ENCODE results near the gene SETX. TPM values are rescaled to one million over a fixed set of nuclear protein-coding genes. Genes with fewer than 3 reads are reported as not detected.

The SETX gene
- total RNA-seq, 2 experiments from 2014 or later = 67.9 to 79.2 TPM

DNA sequence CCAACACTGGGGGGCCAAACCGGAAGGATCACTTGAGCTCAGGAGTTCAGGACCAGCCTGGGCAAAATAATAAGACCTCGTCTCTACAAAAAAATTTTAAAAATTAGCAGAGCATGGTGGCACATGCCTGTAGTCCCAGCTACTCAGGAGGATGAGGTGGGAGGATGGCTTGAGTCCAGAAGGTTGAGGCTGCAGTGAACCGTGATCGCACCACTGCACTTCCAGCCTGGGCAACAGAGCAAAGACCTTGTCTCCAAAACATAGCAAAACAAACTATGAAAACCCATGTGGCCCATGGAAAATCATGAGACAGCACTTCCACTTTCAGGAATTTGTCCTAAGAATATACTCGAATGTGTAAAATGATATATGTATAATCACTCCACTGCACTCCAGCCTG lies 6.1 kb downstream of the SETX start:
- no TSS peak for BruUV-seq (replicated peaks)
- Histone ChIP-seq H2AFZ (ENCODE audit: low read length) (no peak overlapping the region), H3K36me3 (ENCODE audit: insufficient read depth, low read length) (peaks cover 99% of the 10 kb centered on the region), H3K9me3 (ENCODE audit: low read length) (no peaks in the 10 kb centered on the region), H3K27ac (ENCODE audit: low read depth, low read length, poor library complexity, severe bottlenecking) (no peak overlapping the region), H3K4me2 (ENCODE audit: low read length) (no peak overlapping the region), H3K4me3 (ENCODE audit: low read depth, low read length, poor library complexity, severe bottlenecking) (no peak overlapping the region), H3K4me1 (ENCODE audit: insufficient read depth, low read length, poor library complexity, severe bottlenecking) (peaks cover 49% of the 10 kb centered on the region), H3K79me2 (ENCODE audit: insufficient read depth, low read depth, low read length) (peaks cover 55% of the 10 kb centered on the region), H3K9me2 (ENCODE audit: insufficient read depth, low read length) (no peaks in the 10 kb centered on the region), H4K20me1 (ENCODE audit: insufficient read depth, low read length) (0 out of 2 replicates have a peak, but pooled peaks cover 6% of the 10 kb centered on the region)
- TF ChIP-seq EZH2phosphoT487 (IDR thresholded peaks at IDR 0.05; ENCODE audit: borderline replicate concordance, low read depth, low read length) = no peak
- no peak for TF ChIP-seq CTCF (conservative IDR thresholded peaks at IDR 0.05; ENCODE audit: low read length)
- intact Hi-C loops (cut with micrococcal nuclease; ENCODE audit: unreplicated experiment) = no loop called here
- DNase-seq (ENCODE audit: low spot score) = no peak
- ChIA-PET POLR2A (interaction anchor here (1.1 kb wide), 1 partner anchor 24 kb away, joined by 3 read pairs; no protein-coding TSS in a partner anchor), CTCF (ENCODE audit: unreplicated experiment) (no interaction called here)

- POLR2A ChIA-PET = interaction anchor here (0.6 kb wide), 1 partner anchor 8 kb away, joined by 5 read pairs; no protein-coding TSS in a partner anchor
- CTCF ChIA-PET (ENCODE audit: unreplicated experiment) = no interaction called here
Observed at GRCh38 chr9:132346177-132346576, 8.6 kb downstream of the SETX start.

More at GRCh38 chr9:132346177-132346576, 8.6 kb downstream of the SETX start:
- Histone ChIP-seq H3K4me1 (ENCODE audit: insufficient read depth, low read length, poor library complexity, severe bottlenecking) (peaks cover 24% of the 10 kb centered on the region), H3K79me2 (ENCODE audit: insufficient read depth, low read depth, low read length) (peaks cover 30% of the 10 kb centered on the region), H3K9me2 (ENCODE audit: insufficient read depth, low read length) (no peaks in the 10 kb centered on the region), H3K27ac (ENCODE audit: low read depth, low read length, poor library complexity, severe bottlenecking) (no peak overlapping the region), H2AFZ (ENCODE audit: low read length) (no peak overlapping the region), H3K36me3 (ENCODE audit: insufficient read depth, low read length) (peaks cover 99% of the 10 kb centered on the region), H4K20me1 (ENCODE audit: insufficient read depth, low read length) (0 out of 2 replicates have a peak, but pooled peaks cover 3% of the 10 kb centered on the region), H3K4me3 (ENCODE audit: low read depth, low read length, poor library complexity, severe bottlenecking) (no peak overlapping the region), H3K9me3 (ENCODE audit: low read length) (no peaks in the 10 kb centered on the region), H3K4me2 (ENCODE audit: low read length) (no peak overlapping the region)
- TF ChIP-seq CTCF (conservative IDR thresholded peaks at IDR 0.05; ENCODE audit: low read length) = no peak
- no peak for TF ChIP-seq EZH2phosphoT487 (IDR thresholded peaks at IDR 0.05; ENCODE audit: borderline replicate concordance, low read depth, low read length)
- no peak for DNase-seq (ENCODE audit: low spot score)
- intact Hi-C loops (cut with micrococcal nuclease; ENCODE audit: unreplicated experiment) = no loop called here
- no TSS peak for BruUV-seq (replicated peaks)

Measured in OCI-LY7 (cell line).